ENCODE results near the gene ULK3. TPM values are rescaled to one million over a fixed set of nuclear protein-coding genes. Genes with fewer than 3 reads are reported as not detected.

ULK3 gene
- total and polyA plus RNA-seq, 10 of the 15 experiments (the other 5 are each of a cell fraction or from before 2014, with no cell fraction given) = 0.64 to 38.8 (median 27.1) TPM

DNA sequence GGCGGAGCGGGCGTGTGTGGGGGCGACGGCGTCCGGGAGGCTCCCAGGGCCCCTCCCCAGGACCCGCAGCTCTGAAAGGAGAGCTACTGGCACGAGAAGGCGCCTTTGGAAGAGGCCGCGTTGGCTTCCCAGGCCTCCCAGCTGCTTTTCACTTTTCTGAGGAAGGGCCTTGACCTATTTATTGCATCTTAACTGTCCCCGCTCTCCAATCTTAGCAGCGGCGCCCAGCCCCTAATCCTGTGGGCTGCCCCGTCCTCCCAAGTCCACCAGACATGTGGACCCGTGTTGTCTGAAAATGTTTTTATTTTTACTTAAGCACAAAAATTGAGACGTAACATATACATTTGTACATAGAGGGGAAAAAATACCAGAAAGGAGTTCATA is 481 bp upstream of the ULK3 start:
- H3K27ac ChIP-seq (ENCODE audit: control insufficient read depth, insufficient read depth) = peak overlapping the region; percentile 80
- H3K36me3 ChIP-seq (ENCODE audit: control insufficient read depth in 2 of 2, insufficient read depth in 2 of 2, low read length in 1 of 2) = peaks cover 13 to 21% of the 10 kb centered on the region in 2 experiments; a peak in 3 of 4 replicates
- H3K79me2 ChIP-seq (ENCODE audit: control insufficient read depth, insufficient read depth, low read length) = peaks cover 3% of the 10 kb centered on the region; the same call in 1 of the 2 replicates
- H2AFZ ChIP-seq (ENCODE audit: control insufficient read depth, low read depth, low read length) = peak overlapping the region; percentile 47
- no peaks in the 10 kb centered on the region for H3K27me3 ChIP-seq (replicated peaks in 1 of 2; ENCODE audit: control insufficient read depth in 2 of 2, insufficient read depth in 2 of 2, low read length in 1 of 2)
- TF ChIP-seq NR2C2 (IDR thresholded peaks at IDR 0.05; ENCODE audit: borderline replicate concordance, control insufficient read depth, insufficient read length, low read depth) (no peak), HDGF (IDR thresholded peaks at IDR 0.05) (peak; percentile 40; the same call in 1 of the 2 replicates), ATF7 (IDR thresholded peaks at IDR 0.05; ENCODE audit: low read depth) (peak; percentile 37; the same call in 1 of the 2 replicates), EED (IDR thresholded peaks at IDR 0.05; ENCODE audit: low read depth) (0 out of 2 replicates have a peak, but pooled peaks have one; percentile 5), ZNF622 (IDR thresholded peaks at IDR 0.05) (no peak), TBL1XR1 (IDR thresholded peaks at IDR 0.05; ENCODE audit: low read depth, low read length) (no peak), ESRRA (IDR thresholded peaks at IDR 0.05; ENCODE audit: low read length) (0 out of 2 replicates have a peak, but pooled peaks have one; percentile 6), IKZF2 (IDR thresholded peaks at IDR 0.05) (peak; percentile 31 to 36; a peak in 1 of 4 replicates), MYC (IDR thresholded peaks at IDR 0.05; ENCODE audit: insufficient read depth, insufficient read length, insufficient replicate concordance, low read length, severe bottlenecking) (peak; percentile 2), EGR1 (IDR thresholded peaks at IDR 0.05; ENCODE audit: borderline replicate concordance in 1 of 2, low read depth in 2 of 2, low read length in 2 of 2) (peak in 1 of 2 experiments; percentile 33; a peak in 1 of 3 replicates), ASH2L (IDR thresholded peaks at IDR 0.05; ENCODE audit: borderline replicate concordance, low read depth) (0 out of 2 replicates have a peak, but pooled peaks have one; percentile 8)
- TF ChIP-seq, protein P1, sequence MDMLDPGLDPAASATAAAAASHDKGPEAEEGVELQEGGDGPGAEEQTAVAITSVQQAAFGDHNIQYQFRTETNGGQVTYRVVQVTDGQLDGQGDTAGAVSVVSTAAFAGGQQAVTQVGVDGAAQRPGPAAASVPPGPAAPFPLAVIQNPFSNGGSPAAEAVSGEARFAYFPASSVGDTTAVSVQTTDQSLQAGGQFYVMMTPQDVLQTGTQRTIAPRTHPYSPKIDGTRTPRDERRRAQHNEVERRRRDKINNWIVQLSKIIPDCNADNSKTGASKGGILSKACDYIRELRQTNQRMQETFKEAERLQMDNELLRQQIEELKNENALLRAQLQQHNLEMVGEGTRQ (IDR thresholded peaks at IDR 0.05; ENCODE audit: borderline replicate concordance, low read depth, low read length) = no peak
- TF ChIP-seq, protein P2, sequence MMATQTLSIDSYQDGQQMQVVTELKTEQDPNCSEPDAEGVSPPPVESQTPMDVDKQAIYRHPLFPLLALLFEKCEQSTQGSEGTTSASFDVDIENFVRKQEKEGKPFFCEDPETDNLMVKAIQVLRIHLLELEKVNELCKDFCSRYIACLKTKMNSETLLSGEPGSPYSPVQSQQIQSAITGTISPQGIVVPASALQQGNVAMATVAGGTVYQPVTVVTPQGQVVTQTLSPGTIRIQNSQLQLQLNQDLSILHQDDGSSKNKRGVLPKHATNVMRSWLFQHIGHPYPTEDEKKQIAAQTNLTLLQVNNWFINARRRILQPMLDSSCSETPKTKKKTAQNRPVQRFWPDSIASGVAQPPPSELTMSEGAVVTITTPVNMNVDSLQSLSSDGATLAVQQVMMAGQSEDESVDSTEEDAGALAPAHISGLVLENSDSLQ (IDR thresholded peaks at IDR 0.05) = peak; percentile 14; the same call in 1 of the 2 replicates
- TF ChIP-seq, protein P3, sequence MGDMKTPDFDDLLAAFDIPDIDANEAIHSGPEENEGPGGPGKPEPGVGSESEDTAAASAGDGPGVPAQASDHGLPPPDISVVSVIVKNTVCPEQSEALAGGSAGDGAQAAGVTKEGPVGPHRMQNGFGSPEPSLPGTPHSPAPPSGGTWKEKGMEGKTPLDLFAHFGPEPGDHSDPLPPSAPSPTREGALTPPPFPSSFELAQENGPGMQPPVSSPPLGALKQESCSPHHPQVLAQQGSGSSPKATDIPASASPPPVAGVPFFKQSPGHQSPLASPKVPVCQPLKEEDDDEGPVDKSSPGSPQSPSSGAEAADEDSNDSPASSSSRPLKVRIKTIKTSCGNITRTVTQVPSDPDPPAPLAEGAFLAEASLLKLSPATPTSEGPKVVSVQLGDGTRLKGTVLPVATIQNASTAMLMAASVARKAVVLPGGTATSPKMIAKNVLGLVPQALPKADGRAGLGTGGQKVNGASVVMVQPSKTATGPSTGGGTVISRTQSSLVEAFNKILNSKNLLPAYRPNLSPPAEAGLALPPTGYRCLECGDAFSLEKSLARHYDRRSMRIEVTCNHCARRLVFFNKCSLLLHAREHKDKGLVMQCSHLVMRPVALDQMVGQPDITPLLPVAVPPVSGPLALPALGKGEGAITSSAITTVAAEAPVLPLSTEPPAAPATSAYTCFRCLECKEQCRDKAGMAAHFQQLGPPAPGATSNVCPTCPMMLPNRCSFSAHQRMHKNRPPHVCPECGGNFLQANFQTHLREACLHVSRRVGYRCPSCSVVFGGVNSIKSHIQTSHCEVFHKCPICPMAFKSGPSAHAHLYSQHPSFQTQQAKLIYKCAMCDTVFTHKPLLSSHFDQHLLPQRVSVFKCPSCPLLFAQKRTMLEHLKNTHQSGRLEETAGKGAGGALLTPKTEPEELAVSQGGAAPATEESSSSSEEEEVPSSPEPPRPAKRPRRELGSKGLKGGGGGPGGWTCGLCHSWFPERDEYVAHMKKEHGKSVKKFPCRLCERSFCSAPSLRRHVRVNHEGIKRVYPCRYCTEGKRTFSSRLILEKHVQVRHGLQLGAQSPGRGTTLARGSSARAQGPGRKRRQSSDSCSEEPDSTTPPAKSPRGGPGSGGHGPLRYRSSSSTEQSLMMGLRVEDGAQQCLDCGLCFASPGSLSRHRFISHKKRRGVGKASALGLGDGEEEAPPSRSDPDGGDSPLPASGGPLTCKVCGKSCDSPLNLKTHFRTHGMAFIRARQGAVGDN (IDR thresholded peaks at IDR 0.05) = 0 out of 2 replicates have a peak, but pooled peaks have one; percentile 9
- TF ChIP-seq, protein P4, sequence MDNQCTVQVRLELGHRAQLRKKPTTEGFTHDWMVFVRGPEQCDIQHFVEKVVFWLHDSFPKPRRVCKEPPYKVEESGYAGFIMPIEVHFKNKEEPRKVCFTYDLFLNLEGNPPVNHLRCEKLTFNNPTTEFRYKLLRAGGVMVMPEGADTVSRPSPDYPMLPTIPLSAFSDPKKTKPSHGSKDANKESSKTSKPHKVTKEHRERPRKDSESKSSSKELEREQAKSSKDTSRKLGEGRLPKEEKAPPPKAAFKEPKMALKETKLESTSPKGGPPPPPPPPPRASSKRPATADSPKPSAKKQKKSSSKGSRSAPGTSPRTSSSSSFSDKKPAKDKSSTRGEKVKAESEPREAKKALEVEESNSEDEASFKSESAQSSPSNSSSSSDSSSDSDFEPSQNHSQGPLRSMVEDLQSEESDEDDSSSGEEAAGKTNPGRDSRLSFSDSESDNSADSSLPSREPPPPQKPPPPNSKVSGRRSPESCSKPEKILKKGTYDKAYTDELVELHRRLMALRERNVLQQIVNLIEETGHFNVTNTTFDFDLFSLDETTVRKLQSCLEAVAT (IDR thresholded peaks at IDR 0.05) = 0 out of 2 replicates have a peak, but pooled peaks have one; percentile 13
- BruUV-seq (replicated peaks) = TSS peak; percentile 89
- CTCF ChIA-PET = interaction anchor here (1.0 to 6.2 kb wide), 8 partner anchors 8 to 74 kb away, joined by 3 to 59 read pairs (median 10); no protein-coding TSS in a partner anchor
- H3K4me1 ChIP-seq (ENCODE audit: control insufficient read depth, insufficient read depth, low read length) = peaks cover 13% of the 10 kb centered on the region
- H4K20me1 ChIP-seq (ENCODE audit: control insufficient read depth, insufficient read depth) = no peaks in the 10 kb centered on the region
- 16% methylated on average over 18 of the region's 18 CpGs for WGBS (ENCODE audit: insufficient coverage, insufficient replicate concordance, low lambda C conversion rate, missing lambda C conversion rate)
- in situ Hi-C loops (cut with MboI) = no loop called here
- SMC1A ChIA-PET (ENCODE audit: uncharacterized antibody, unreplicated experiment) = interaction anchor here (0.5 to 6.1 kb wide), 5 partner anchors 27 to 72 kb away, joined by 4 to 43 read pairs (median 6); no protein-coding TSS in a partner anchor
- no peak for ATAC-seq
- peak overlapping the region; percentile 62 for H3K4me3 ChIP-seq
- H3K9ac ChIP-seq (ENCODE audit: control insufficient read depth, insufficient read depth, low read length) = peak overlapping the region; percentile 73
- POLR2A ChIA-PET = interaction anchor here (0.5 to 1.6 kb wide), 7 partner anchors 13 to 58 kb away, joined by 3 to 10 read pairs (median 5); no protein-coding TSS in a partner anchor
- peak overlapping the region; percentile 93 for H3K4me2 ChIP-seq (ENCODE audit: control insufficient read depth, insufficient read depth)
- RAD21 ChIA-PET (ENCODE audit: unreplicated experiment) = interaction anchor here (0.9 to 3.1 kb wide), 8 partner anchors 15 to 107 kb away, joined by 3 to 13 read pairs (median 8); partner anchors contain the start of gene FAM219B
- H3K9me3 ChIP-seq (replicated peaks; ENCODE audit: control insufficient read depth, insufficient read depth, low read length) = no peaks in the 10 kb centered on the region
- DNase-seq (ENCODE audit: low read depth, low spot score) = no peak
- FAIRE-seq = no peak
- intact Hi-C loops (cut with micrococcal nuclease; ENCODE audit: unreplicated experiment) = loop anchor here (2.0 to 5.0 kb wide), 4 partner anchors 27 to 73 kb away; no protein-coding TSS in a partner anchor

Data from GM12878 (cell line).